Esophagus muscularis mucosa (tissue), 4 donors: ENCODE data around the gene CABCOCO1. TPM values are rescaled to one million over a fixed set of nuclear protein-coding genes. Genes with fewer than 3 reads are reported as not detected.

Source experiments
- DNase-seq: peaks from one replicate; pipeline ENCODE4 v3.0.0-alpha.2; 2017; ENCODE audit errors: extremely low spot score
- H3K27ac ChIP-seq, 4 donors: fragments of 200-600 bp; sonication (generic); replicated peaks in 1 of 4; 1 replicate in 3 of 4; 2 replicates in 1 of 4; pipeline ENCODE4 v1.5.1; 2016 to 2019; ENCODE audit warnings: mild to moderate bottlenecking in 1 of 4
- H3K27me3 ChIP-seq, 4 donors: fragments of 200-600 bp; sonication (generic); one replicate each; pipeline versions ENCODE4 v1.5.1 to v1.6.0; 2016 to 2019
- H3K36me3 ChIP-seq, 4 donors: fragments of 200-600 bp; sonication (generic); one replicate each; pipeline ENCODE4 v1.5.1; 2016 to 2019
- H3K4me1 ChIP-seq, 4 donors: fragments of 200-600 bp; sonication (generic); one replicate each; pipeline ENCODE4 v1.5.1; 2016 to 2019
- H3K4me3 ChIP-seq, 4 donors: fragments of 200-600 bp; sonication (generic); 1 replicate in 2 of 4; 2 replicates in 2 of 4; pipeline ENCODE4 v1.5.1; 2016 to 2019; ENCODE audit warnings: mild to moderate bottlenecking in 4 of 4, moderate library complexity in 1 of 4
- H3K9me3 ChIP-seq, 4 donors: fragments of 200-600 bp; sonication (generic); 1 replicate in 3 of 4; 2 replicates in 1 of 4; pipeline ENCODE4 v1.5.1; 2016 to 2019
- EP300 ChIP-seq: sonication (generic); formaldehyde crosslinking; IDR thresholded peaks from one replicate; pipeline ENCODE4 v1.6.1; 2017; ENCODE audit warnings: antibody characterized with exemption
- POLR2A ChIP-seq: fragments of 450-650 bp; IDR thresholded peaks from one replicate; pipeline ENCODE4 v1.6.1; 2017; ENCODE audit warnings: antibody characterized with exemption, moderate library complexity, mild to moderate bottlenecking, low read depth
- POLR2AphosphoS5 ChIP-seq, 2 donors: sonication (generic); formaldehyde crosslinking; IDR thresholded peaks; one replicate each; pipeline ENCODE4 v1.6.1; 2017; ENCODE audit warnings: antibody characterized with exemption in 2 of 2
- WGBS: methylation state at CpG from one replicate; pipeline ENCODE4 v1.1.5; 2018; 5-methylcytosine and 5-hydroxymethylcytosine counted together
- intact Hi-C: fragments of 100-400 bp; cut with DNase I; formaldehyde crosslinking; loops from one replicate; pipeline ENCODE4 v1.15.1; 2023
- total RNA-seq, 4 donors: library from RNA; depleted of rRNA; stranded (reverse); fragments of >200 nt; gene quantifications; one replicate each; pipeline versions ENCODE4 v1.1.0 to v1.2.1, GENCODE V29; 2016
- TF ChIP-seq, protein P1 (sequence below), 3 experiments: fragments of 200-600 bp in 2 of 3; fragments of 450-650 bp in 1 of 3; sonication (generic) in 2 of 3; IDR thresholded peaks; one replicate each; pipeline ENCODE4 v1.5.1; 2017 to 2019; ENCODE audit warnings: antibody characterized with exemption in 3 of 3, mild to moderate bottlenecking in 2 of 3, moderate library complexity in 1 of 3

CABCOCO1 gene
- total RNA-seq, 4 donors from 2014 or later, result 0.83 to 2.7 (median 1.8) TPM

DNA sequence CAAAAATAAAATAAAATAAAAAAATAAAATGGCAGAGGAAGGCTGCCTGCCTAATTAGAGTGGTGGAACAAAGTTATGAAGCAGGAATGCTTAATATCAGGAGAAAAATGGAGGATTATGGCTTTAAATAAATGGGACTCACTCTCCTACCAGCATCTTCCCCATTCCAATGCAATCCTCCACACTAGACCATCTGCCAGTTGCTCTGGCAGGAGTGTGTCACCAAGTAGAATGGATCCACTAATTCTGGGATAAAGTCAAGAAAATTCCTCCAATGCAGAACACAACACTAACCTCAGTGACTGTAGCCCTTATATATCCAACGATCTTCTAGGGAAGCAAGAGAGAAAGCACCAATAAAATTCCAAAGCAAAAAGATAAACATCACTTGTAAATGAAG is 126.3 kb downstream of the CABCOCO1 start:
- Histone ChIP-seq H3K4me1 (peaks cover 4 to 68% (median 57%) of the 10 kb centered on the region in 4 donors), H3K9me3 (no peaks in the 10 kb centered on the region), H3K27ac (no peak overlapping the region), H3K27me3 (no peaks in the 10 kb centered on the region), H3K36me3 (no peaks in the 10 kb centered on the region), H3K4me3 (no peak overlapping the region)
- no peak for DNase-seq
- TF ChIP-seq EP300, result no peak
- TF ChIP-seq, protein P1, sequence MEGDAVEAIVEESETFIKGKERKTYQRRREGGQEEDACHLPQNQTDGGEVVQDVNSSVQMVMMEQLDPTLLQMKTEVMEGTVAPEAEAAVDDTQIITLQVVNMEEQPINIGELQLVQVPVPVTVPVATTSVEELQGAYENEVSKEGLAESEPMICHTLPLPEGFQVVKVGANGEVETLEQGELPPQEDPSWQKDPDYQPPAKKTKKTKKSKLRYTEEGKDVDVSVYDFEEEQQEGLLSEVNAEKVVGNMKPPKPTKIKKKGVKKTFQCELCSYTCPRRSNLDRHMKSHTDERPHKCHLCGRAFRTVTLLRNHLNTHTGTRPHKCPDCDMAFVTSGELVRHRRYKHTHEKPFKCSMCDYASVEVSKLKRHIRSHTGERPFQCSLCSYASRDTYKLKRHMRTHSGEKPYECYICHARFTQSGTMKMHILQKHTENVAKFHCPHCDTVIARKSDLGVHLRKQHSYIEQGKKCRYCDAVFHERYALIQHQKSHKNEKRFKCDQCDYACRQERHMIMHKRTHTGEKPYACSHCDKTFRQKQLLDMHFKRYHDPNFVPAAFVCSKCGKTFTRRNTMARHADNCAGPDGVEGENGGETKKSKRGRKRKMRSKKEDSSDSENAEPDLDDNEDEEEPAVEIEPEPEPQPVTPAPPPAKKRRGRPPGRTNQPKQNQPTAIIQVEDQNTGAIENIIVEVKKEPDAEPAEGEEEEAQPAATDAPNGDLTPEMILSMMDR (IDR thresholded peaks at IDR 0.05), result no peak
- TF ChIP-seq POLR2A, result no peak
- TF ChIP-seq POLR2AphosphoS5 (IDR thresholded peaks at IDR 0.05), result no peak
- intact Hi-C loops, result no loop called here
- 94% methylated on average over 1 of the region's 1 CpG for WGBS

DNA sequence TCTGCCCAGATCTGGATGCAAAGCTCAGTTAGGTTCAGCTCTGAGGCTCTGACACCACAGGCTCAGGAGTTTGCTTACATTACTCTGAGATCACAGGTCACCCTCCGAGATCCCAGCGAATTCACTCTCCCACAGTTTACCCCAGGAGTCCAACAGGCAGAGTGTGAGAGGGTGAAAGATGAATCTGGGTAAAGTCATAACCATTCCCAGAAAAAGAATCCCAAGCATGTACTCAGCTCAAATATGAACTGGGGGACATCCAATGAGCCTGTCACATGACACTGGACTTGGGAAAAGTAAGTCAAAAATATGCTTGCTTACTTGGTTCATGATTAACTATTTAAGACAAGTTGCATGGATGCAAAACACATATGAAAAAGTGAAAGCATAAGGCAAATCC is 128.5 kb downstream of the CABCOCO1 start:
- TF ChIP-seq POLR2A, result no peak
- no peak for TF ChIP-seq POLR2AphosphoS5 (IDR thresholded peaks at IDR 0.05)
- TF ChIP-seq EP300, result no peak
- TF ChIP-seq, protein P1 (IDR thresholded peaks at IDR 0.05), result no peak
- intact Hi-C loops, result loop anchor here (5.0 kb wide), 1 partner anchor 46 kb away; no protein-coding TSS in a partner anchor
- 54% methylated on average over 2 of the region's 2 CpGs for WGBS
- Histone ChIP-seq H3K9me3 (no peaks in the 10 kb centered on the region), H3K36me3 (no peaks in the 10 kb centered on the region), H3K4me1 (peaks cover 5 to 72% (median 64%) of the 10 kb centered on the region in 4 donors), H3K4me3 (no peak overlapping the region), H3K27ac (peak overlapping the region in 3 of 4 donors; percentile 19 to 62 (median 61)), H3K27me3 (no peaks in the 10 kb centered on the region)
- peak; percentile 87 for DNase-seq

DNA sequence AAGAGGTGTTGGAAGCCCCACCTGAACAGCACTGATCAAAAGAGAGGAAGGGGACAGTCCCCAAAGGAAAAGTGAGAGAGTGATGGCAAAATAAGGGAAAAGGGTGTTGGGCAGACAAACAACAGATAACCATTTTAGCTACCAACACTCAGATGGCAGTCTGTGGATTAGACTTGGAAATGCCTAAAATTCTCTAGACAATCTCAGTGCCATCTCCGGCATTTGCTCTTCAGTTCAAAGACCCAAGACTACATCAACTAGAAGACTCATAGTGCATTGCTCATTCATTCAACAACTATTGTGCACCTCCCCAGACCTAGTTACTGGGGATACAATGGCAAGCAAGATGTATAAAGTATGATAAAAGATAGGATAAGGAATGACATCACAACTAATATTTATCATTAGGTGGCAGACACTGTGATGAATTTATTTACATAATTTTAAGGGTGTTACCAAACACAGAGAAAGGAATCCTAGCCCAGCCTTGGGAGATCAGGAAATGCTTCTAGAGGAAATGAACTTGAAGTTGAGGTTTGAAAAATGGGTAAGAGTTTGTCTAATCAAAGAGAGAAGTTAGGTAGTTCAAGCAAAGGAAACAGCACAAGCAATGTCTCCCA is 129.5 kb downstream of the CABCOCO1 start:
- Histone ChIP-seq H3K27ac (peak overlapping the region in 3 of 4 donors; percentile 43 to 62 (median 61)), H3K4me3 (no peak overlapping the region), H3K27me3 (no peaks in the 10 kb centered on the region), H3K4me1 (peaks cover 3 to 63% (median 55%) of the 10 kb centered on the region in 4 donors), H3K36me3 (no peaks in the 10 kb centered on the region), H3K9me3 (no peaks in the 10 kb centered on the region)
- TF ChIP-seq POLR2AphosphoS5 (IDR thresholded peaks at IDR 0.05) (no peak), POLR2A (no peak), EP300 (no peak)
- TF ChIP-seq, protein P1 (IDR thresholded peaks at IDR 0.05), result no peak
- DNase-seq, result peak; percentile 57
- intact Hi-C loops, result loop anchor here (5.0 kb wide), 1 partner anchor 45 kb away; no protein-coding TSS in a partner anchor
- 100% methylated on average over 1 of the region's 1 CpG for WGBS

DNA sequence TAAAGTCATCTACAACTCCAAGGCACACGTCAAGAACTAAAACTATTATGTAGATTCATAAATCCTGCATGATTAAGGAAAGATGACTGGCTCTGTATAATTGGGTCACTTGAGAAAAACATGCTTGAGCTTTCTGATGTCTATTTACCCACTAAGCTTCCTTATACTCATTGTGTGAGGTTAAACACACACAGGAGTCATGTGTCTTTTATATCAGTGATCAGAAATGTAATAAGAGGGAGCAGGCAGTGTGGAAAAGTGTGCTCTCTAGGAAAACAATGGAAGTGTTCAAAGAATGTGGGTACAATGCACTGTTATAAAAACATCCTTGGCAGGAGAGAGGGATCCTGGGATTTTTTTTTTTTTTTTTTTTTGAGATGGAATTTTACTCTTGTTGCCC is 130.2 kb downstream of the CABCOCO1 start:
- H3K4me3 ChIP-seq, result no peak overlapping the region
- intact Hi-C loops, result loop anchor here (5.0 kb wide), 1 partner anchor 44 kb away; no protein-coding TSS in a partner anchor
- DNase-seq, result no peak
- H3K27ac ChIP-seq, result peak overlapping the region in 3 of 4 donors; percentile 43 to 61 (median 61)
- 66% methylated on average over 1 of the region's 1 CpG for WGBS
- H3K4me1 ChIP-seq, result peaks cover 3 to 58% (median 50%) of the 10 kb centered on the region in 4 donors
- TF ChIP-seq, protein P1 (IDR thresholded peaks at IDR 0.05), result no peak
- TF ChIP-seq EP300, result no peak
- no peak for TF ChIP-seq POLR2A
- no peaks in the 10 kb centered on the region for H3K27me3 ChIP-seq
- no peaks in the 10 kb centered on the region for H3K9me3 ChIP-seq
- no peaks in the 10 kb centered on the region for H3K36me3 ChIP-seq
